ENCODE results near the gene ZFP91. TPM values are rescaled to one million over a fixed set of nuclear protein-coding genes. Genes with fewer than 3 reads are reported as not detected.

The ZFP91 gene
- total and polyA plus RNA-seq, 9 of the 15 experiments (the other 6 are each of a cell fraction or from before 2014, with no cell fraction given) = 17.6 to 58.3 (median 34.0) TPM

DNA sequence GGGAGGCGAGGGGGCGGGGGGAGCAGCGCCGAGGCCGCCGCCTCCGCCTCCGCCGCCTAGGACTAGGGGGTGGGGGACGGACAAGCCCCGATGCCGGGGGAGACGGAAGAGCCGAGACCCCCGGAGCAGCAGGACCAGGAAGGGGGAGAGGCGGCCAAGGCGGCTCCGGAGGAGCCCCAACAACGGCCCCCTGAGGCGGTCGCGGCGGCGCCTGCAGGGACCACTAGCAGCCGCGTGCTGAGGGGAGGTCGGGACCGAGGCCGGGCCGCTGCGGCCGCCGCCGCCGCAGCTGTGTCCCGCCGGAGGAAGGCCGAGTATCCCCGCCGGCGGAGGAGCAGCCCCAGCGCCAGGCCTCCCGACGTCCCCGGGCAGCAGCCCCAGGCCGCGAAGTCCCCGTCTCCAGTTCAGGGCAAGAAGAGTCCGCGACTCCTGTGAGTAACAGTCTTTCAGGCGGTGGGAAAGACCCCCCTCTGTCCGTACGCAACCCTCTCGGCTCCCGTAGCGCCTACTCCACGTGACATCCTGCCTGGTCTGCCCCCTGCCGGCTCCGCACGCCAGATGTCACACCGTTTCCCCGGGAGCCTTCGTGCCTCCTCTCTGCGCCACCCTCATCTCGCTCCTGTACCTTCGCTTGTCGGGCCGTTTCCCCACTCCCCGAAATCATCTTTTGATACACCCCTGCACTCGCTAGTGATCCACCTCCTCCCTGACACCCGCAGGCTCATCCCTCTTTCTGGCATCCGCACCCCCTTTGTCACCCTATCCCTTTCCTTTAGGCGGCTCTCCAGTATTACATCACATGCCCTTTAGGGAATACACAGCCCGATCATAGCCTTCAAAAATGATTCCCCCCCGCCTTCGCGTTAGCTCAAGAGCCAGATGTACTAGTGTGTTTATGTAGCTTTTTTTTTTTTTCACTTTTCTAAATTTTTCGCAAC lies 598 bp downstream of the ZFP91 start (continued):
- TF ChIP-seq OTX1 (CRISPR knock-in tag; IDR thresholded peaks at IDR 0.05) (peak; percentile 87; the same call in 1 of the 2 replicates), PTTG1 (tag; IDR thresholded peaks at IDR 0.05; ENCODE audit: low read depth) (no peak), SRSF7 (optimal IDR thresholded peaks at IDR 0.05; ENCODE audit: low read depth, low read length) (no peak), ZNF184 (CRISPR knock-in tag; IDR thresholded peaks at IDR 0.05) (no peak), C11orf30 (IDR thresholded peaks at IDR 0.05; ENCODE audit: low read depth) (peak; percentile 92), MTA2 (IDR thresholded peaks at IDR 0.05; ENCODE audit: low read depth) (0 out of 2 replicates have a peak, but pooled peaks have one; percentile 47), GTF2A2 (tag; IDR thresholded peaks at IDR 0.05) (no peak), CXXC5 (CRISPR knock-in tag; IDR thresholded peaks at IDR 0.05) (peak; percentile 95), MTF1 (CRISPR knock-in tag; IDR thresholded peaks at IDR 0.05; ENCODE audit: borderline replicate concordance) (no peak), MXI1 (IDR thresholded peaks at IDR 0.05; ENCODE audit: low read depth, low read length) (peak; percentile 57; the same call in 1 of the 2 replicates), ZNF354B (CRISPR knock-in tag; IDR thresholded peaks at IDR 0.05) (no peak), HNRNPK (IDR thresholded peaks at IDR 0.05; ENCODE audit: low read depth, low read length, poor library complexity, severe bottlenecking) (no peak), ZC3H8 (IDR thresholded peaks at IDR 0.05) (no peak), EHMT2 (IDR thresholded peaks at IDR 0.05) (peak; percentile 65), ZNF263 (CRISPR knock-in tag; IDR thresholded peaks at IDR 0.05; ENCODE audit: borderline replicate concordance) (peak; percentile 94), ETV1 (tag; conservative IDR thresholded peaks at IDR 0.05; ENCODE audit: low read depth) (peak; percentile 97), ARID1B (IDR thresholded peaks at IDR 0.05) (peak; percentile 69), TAF9B (IDR thresholded peaks at IDR 0.05; ENCODE audit: partially characterized antibody) (peak; percentile 87), NCOR1 (IDR thresholded peaks at IDR 0.05) (peak; percentile 31; the same call in 1 of the 2 replicates), SAP30 (IDR thresholded peaks at IDR 0.05; ENCODE audit: borderline replicate concordance, insufficient read depth, low read depth, low read length, poor library complexity, severe bottlenecking) (peak; percentile 89), ELF1 (tag; IDR thresholded peaks at IDR 0.05) (0 out of 2 replicates have a peak, but pooled peaks have one; percentile 45), ZNF408 (CRISPR knock-in tag; IDR thresholded peaks at IDR 0.05; ENCODE audit: low read depth) (no peak)
- TF ChIP-seq, protein P1, sequence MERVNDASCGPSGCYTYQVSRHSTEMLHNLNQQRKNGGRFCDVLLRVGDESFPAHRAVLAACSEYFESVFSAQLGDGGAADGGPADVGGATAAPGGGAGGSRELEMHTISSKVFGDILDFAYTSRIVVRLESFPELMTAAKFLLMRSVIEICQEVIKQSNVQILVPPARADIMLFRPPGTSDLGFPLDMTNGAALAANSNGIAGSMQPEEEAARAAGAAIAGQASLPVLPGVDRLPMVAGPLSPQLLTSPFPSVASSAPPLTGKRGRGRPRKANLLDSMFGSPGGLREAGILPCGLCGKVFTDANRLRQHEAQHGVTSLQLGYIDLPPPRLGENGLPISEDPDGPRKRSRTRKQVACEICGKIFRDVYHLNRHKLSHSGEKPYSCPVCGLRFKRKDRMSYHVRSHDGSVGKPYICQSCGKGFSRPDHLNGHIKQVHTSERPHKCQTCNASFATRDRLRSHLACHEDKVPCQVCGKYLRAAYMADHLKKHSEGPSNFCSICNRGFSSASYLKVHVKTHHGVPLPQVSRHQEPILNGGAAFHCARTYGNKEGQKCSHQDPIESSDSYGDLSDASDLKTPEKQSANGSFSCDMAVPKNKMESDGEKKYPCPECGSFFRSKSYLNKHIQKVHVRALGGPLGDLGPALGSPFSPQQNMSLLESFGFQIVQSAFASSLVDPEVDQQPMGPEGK (CRISPR knock-in tag; IDR thresholded peaks at IDR 0.05; ENCODE audit: borderline replicate concordance) = no peak
- TF ChIP-seq, protein P2, sequence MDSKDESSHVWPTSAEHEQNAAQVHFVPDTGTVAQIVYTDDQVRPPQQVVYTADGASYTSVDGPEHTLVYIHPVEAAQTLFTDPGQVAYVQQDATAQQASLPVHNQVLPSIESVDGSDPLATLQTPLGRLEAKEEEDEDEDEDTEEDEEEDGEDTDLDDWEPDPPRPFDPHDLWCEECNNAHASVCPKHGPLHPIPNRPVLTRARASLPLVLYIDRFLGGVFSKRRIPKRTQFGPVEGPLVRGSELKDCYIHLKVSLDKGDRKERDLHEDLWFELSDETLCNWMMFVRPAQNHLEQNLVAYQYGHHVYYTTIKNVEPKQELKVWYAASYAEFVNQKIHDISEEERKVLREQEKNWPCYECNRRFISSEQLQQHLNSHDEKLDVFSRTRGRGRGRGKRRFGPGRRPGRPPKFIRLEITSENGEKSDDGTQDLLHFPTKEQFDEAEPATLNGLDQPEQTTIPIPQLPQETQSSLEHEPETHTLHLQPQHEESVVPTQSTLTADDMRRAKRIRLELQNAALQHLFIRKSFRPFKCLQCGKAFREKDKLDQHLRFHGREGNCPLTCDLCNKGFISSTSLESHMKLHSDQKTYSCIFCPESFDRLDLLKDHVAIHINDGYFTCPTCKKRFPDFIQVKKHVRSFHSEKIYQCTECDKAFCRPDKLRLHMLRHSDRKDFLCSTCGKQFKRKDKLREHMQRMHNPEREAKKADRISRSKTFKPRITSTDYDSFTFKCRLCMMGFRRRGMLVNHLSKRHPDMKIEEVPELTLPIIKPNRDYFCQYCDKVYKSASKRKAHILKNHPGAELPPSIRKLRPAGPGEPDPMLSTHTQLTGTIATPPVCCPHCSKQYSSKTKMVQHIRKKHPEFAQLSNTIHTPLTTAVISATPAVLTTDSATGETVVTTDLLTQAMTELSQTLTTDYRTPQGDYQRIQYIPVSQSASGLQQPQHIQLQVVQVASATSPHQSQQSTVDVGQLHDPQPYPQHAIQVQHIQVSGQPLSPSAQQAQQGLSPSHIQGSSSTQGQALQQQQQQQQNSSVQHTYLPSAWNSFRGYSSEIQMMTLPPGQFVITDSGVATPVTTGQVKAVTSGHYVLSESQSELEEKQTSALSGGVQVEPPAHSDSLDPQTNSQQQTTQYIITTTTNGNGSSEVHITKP (IDR thresholded peaks at IDR 0.05; ENCODE audit: partially characterized antibody) = peak; percentile 60

Measured in K562 (cell line).